CD4-positive, CD25-positive, alpha-beta regulatory T cell (primary cell): Measurements from ENCODE around the gene TREML1. TPM values are rescaled to one million over a fixed set of nuclear protein-coding genes. Genes with fewer than 3 reads are reported as not detected.

Experiments
- ATAC-seq, 2 donors: fragments of 150-1000 bp; cut with Tn5 transposase; one replicate each; pipeline ENCODE4 v1.10.0; 2021; ENCODE audit warnings: low read depth in 2 of 2, moderate number of reproducible peaks in 2 of 2, moderate library complexity in 1 of 2
- DNase-seq, 3 donors: peaks; one replicate each; pipeline versions ENCODE4 v3.0.0 to v3.0.0-alpha.2; 2012 to 2022; ENCODE audit warnings: mixed read lengths in 1 of 3
- H3K27ac ChIP-seq: one replicate; pipeline ENCODE4 v1.7.0; 2013; ENCODE audit warnings: mild to moderate bottlenecking, low read length; ENCODE audit not compliant: insufficient read depth, poor library complexity, severe bottlenecking
- H3K27me3 ChIP-seq: one replicate; pipeline ENCODE4 v1.7.0; 2013; ENCODE audit warnings: low read length; ENCODE audit not compliant: control insufficient read depth, insufficient read depth
- H3K36me3 ChIP-seq: one replicate; pipeline ENCODE4 v1.7.0; 2013; ENCODE audit warnings: mild to moderate bottlenecking, low read length, moderate library complexity; ENCODE audit not compliant: control insufficient read depth, insufficient read depth
- H3K4me1 ChIP-seq: 2 replicates; pipeline ENCODE4 v1.7.0; 2013; ENCODE audit warnings: mild to moderate bottlenecking, low read length; ENCODE audit not compliant: insufficient read depth, control insufficient read depth, poor library complexity, severe bottlenecking
- H3K4me3 ChIP-seq: one replicate; pipeline ENCODE4 v1.7.0; 2013; ENCODE audit warnings: low read depth, mild to moderate bottlenecking, low read length, moderate library complexity
- H3K9me3 ChIP-seq, 2 experiments: 1 replicate in 1 of 2; 2 replicates in 1 of 2; pipeline ENCODE4 v1.7.0; 2013; ENCODE audit warnings: low read length in 2 of 2, mild to moderate bottlenecking in 1 of 2, moderate library complexity in 1 of 2; ENCODE audit not compliant: control insufficient read depth in 2 of 2
- H3K27ac Mint-ChIP-seq, 3 donors: one replicate each; pipeline ENCODE4 v1.8.0; 2020 to 2022; ENCODE audit warnings: mild to moderate bottlenecking in 3 of 3, mixed read lengths in 3 of 3, moderate library complexity in 2 of 3
- H3K27me3 Mint-ChIP-seq: one replicate; pipeline ENCODE4 v1.8.0; 2022; ENCODE audit warnings: mild to moderate bottlenecking, mixed read lengths
- H3K36me3 Mint-ChIP-seq: one replicate; pipeline ENCODE4 v1.8.0; 2020; ENCODE audit warnings: mixed read lengths
- H3K4me1 Mint-ChIP-seq, 4 donors: one replicate each; pipeline ENCODE4 v1.8.0; 2020 to 2022; ENCODE audit warnings: mixed read lengths in 4 of 4, mild to moderate bottlenecking in 1 of 4
- H3K4me3 Mint-ChIP-seq, 4 donors: one replicate each; pipeline ENCODE4 v1.8.0; 2020 to 2022; ENCODE audit warnings: mild to moderate bottlenecking in 4 of 4, mixed read lengths in 4 of 4, moderate library complexity in 3 of 4
- H3K9me3 Mint-ChIP-seq, 7 donors: one replicate each; pipeline ENCODE4 v1.8.0; 2020 to 2022; ENCODE audit warnings: mixed read lengths in 7 of 7, mild to moderate bottlenecking in 3 of 7, moderate library complexity in 2 of 7
- polyA plus RNA-seq, 4 donors: library from polyadenylated mRNA; unstranded; fragments of 300-500 nt; fragmentation: Illumina TruSeq; gene quantifications; one replicate each; pipeline ENCODE4 v1.2.3, GENCODE V29; 2021
- total RNA-seq: library from RNA; stranded (reverse); gene quantifications from one replicate; pipeline ENCODE4 v1.2.3, GENCODE V29; 2022

The TREML1 gene
- total and polyA plus RNA-seq, 5 donors from 2014 or later = 4.8 TPM; not detected in 4

DNA sequence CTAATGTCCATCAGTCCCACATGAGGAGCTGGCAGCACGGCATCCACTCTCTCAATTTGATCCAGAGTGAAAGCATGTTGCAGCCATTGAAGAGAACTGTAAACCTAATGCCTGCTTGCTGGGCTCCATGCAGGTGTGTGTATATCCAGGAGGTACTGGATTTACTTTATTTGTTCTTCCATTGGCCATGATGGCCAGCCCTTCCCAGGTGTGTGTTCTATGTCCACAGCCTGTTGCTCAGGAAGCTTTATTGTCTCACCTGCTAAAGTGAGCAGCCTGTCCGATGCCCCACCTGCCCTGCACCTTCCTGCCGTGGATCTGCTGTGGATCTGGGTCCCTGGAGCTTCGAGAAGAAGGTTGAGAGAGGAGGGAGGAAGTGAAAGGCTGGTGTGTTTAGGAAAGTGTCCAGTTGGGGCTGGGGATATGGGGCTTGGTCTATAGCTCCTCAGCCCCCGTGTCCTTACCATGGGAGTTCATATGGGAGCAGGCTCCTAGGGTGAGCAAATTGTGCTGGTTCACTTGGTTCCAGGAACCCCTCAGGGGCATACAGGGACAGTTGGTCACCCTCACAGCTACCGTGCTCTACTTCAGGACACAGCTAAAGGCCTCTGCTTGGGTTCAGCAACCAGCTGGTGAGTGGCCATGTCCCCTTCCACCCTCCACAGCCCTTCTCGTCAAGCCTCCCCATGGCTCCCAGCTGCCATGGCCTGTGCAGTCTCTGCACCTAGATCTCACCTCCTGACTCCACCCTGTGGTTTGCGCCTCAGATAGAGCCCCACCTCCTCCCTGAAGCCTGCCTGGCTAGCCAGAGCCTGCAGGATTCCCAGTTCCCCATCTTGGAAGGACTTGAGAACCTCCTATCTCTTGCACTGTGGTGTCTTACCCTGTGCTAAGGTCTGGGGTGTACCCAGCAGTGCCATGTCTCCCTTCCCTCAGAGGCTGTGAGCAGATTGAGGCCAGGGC, 34.1 kb upstream of the TREML1 start:
- H3K4me3 Mint-ChIP-seq = no peak overlapping the region
- peaks cover 8% of the 10 kb centered on the region for H3K27me3 Mint-ChIP-seq
- Histone ChIP-seq H3K4me3 (no peak overlapping the region), H3K36me3 (no peaks in the 10 kb centered on the region), H3K4me1 (no peaks in the 10 kb centered on the region), H3K27ac (no peak overlapping the region), H3K9me3 (peaks cover 2 to 12% of the 10 kb centered on the region in 2 experiments), H3K27me3 (no peaks in the 10 kb centered on the region)
- ATAC-seq (no peak), DNase-seq (no peak)
- H3K9me3 Mint-ChIP-seq = peaks cover 0 to 8% (median 0%) of the 10 kb centered on the region in 7 donors
- H3K27ac Mint-ChIP-seq = peak overlapping the region in 2 of 3 donors; percentile 36 to 76
- peaks cover 0 to 33% (median 14%) of the 10 kb centered on the region in 4 donors for H3K4me1 Mint-ChIP-seq
- no peaks in the 10 kb centered on the region for H3K36me3 Mint-ChIP-seq

DNA sequence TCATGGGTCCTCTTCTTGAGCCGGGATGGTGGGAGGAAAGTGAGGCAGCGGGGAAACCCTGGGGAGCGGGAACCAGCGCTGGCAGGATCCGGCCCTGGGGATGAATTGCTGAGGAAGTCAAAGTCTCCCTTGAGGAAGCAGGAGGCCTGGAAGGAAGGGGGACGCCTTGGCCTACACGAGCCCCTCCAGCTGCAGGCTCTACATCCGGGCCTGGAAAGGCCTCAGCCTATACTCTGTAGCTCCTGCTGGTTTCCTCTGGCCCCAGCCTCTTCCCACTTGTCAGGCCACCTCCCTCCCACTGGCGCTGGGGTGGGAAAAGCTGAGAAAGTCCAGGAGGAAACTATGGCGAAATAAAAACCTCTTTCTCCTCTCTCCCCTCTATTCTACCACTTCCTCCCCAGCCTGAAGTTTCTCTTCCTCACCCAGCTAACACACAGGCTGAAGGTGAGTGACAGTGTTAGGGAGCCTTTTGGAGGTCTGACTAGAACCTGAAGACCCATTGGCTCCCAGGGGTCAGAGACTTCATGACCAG, 31.9 kb upstream of the TREML1 start:
- ATAC-seq = no peak
- Histone ChIP-seq H3K4me3 (no peak overlapping the region), H3K36me3 (no peaks in the 10 kb centered on the region), H3K27me3 (no peaks in the 10 kb centered on the region), H3K27ac (no peak overlapping the region), H3K4me1 (peaks cover 6% of the 10 kb centered on the region), H3K9me3 (peaks cover 2 to 12% of the 10 kb centered on the region in 2 experiments)
- Mint-ChIP-seq H3K4me3 (no peak overlapping the region), H3K4me1 (peaks cover 5 to 31% (median 18%) of the 10 kb centered on the region in 4 donors), H3K27me3 (peaks cover 8% of the 10 kb centered on the region), H3K36me3 (no peaks in the 10 kb centered on the region), H3K27ac (peak overlapping the region in 2 of 3 donors; percentile 36 to 86), H3K9me3 (peaks cover 0 to 8% (median 0%) of the 10 kb centered on the region in 7 donors)
- DNase-seq = no peak

- no peak for ATAC-seq
- peaks cover 1 to 4% of the 10 kb centered on the region in 2 experiments for H3K9me3 ChIP-seq
- no peaks in the 10 kb centered on the region for H3K27me3 ChIP-seq
- no peaks in the 10 kb centered on the region for H3K36me3 ChIP-seq
- H3K4me1 Mint-ChIP-seq = peaks cover 5 to 32% (median 18%) of the 10 kb centered on the region in 4 donors
- H3K4me3 ChIP-seq = no peak overlapping the region
- DNase-seq = no peak
- peaks cover 0 to 5% (median 0%) of the 10 kb centered on the region in 7 donors for H3K9me3 Mint-ChIP-seq
- peak overlapping the region in 1 of 3 donors; percentile 75 for H3K27ac Mint-ChIP-seq
- no peak overlapping the region for H3K4me3 Mint-ChIP-seq
- H3K27me3 Mint-ChIP-seq = peaks cover 8% of the 10 kb centered on the region
- no peak overlapping the region for H3K27ac ChIP-seq
- no peaks in the 10 kb centered on the region for H3K36me3 Mint-ChIP-seq
- peaks cover 6% of the 10 kb centered on the region for H3K4me1 ChIP-seq
Observed at GRCh38 chr6:41184761-41185160, 30.6 kb upstream of the TREML1 start.

DNA sequence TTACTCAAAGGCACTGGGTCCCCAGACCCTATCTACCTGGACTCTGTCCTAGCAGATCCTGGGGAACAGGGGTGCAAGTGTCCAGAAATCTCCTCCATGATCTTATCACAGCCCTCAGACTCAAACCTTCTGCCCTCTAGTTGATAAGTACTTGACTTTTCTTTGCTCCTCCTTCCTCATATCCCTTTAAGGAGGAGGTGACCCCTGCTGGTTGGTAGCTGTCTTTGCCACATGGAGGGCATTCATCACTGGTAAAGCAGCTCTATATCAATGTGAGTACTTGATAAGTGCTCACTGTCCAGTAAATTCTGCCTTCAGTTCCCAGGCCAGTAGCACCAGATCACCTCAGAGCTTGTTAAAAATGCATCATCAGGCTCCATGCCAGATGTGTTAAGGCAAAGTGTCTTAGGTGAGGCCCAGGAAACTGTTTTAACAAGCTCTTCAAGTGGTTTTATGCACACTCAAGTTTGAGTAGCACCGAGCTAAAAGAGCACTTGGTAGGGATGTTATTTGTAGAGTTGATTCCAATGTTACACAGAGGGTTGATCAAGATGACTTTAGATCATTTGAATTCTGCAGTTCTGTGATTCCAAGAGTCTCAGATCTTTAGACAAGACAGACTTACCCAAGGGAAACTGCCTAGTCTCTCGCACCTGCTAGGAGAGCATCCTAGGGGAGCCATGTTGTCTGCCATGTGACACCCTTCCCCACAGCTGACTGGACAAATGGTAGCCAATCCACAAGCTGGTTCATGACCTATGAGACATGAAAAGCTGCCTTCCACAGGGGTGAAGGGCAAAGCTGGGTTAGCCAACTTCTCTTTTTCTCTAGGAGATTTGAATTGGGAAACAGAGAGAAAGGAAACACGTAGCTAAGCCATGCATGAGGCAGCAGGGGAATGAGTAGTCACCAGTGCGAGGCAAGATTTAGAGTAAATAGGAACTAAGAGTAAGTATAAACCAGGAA, 28.2 kb upstream of the TREML1 start:
- H3K4me3 ChIP-seq = no peak overlapping the region
- Mint-ChIP-seq H3K4me3 (no peak overlapping the region), H3K27me3 (peaks cover 14% of the 10 kb centered on the region), H3K27ac (peak overlapping the region in 1 of 3 donors; percentile 24), H3K9me3 (no peaks in the 10 kb centered on the region), H3K36me3 (no peaks in the 10 kb centered on the region), H3K4me1 (peaks cover 5 to 23% (median 12%) of the 10 kb centered on the region in 4 donors)
- H3K27me3 ChIP-seq = no peaks in the 10 kb centered on the region
- H3K9me3 ChIP-seq = no peaks in the 10 kb centered on the region
- peak; percentile 85 to 88 for ATAC-seq
- H3K36me3 ChIP-seq = no peaks in the 10 kb centered on the region
- peak; percentile 27 to 83 (median 57) for DNase-seq
- H3K27ac ChIP-seq = no peak overlapping the region
- H3K4me1 ChIP-seq = peaks cover 6% of the 10 kb centered on the region

DNA sequence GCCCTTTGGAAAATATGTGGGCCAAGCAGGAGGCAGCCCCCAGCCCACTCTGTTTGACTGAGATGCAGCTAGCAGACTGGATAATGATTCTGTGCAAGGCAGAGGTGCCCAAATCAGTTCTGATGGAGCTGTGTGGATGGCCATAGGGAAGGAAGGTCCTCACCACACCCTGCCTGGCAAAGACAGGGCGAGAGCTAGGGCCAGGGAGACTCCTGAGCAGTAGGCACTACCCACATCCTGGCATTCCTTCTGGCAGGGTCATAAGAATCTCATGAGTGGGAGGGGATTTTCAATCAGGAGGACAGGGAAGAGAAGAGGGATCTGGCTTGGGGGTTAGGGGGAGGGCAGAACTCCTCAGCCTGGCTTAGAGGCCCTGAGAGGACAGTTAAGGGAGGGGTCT, 27.4 kb upstream of the TREML1 start:
- Histone ChIP-seq H3K27ac (no peak overlapping the region), H3K27me3 (peaks cover 3% of the 10 kb centered on the region), H3K9me3 (no peaks in the 10 kb centered on the region), H3K4me1 (peaks cover 6% of the 10 kb centered on the region), H3K4me3 (no peak overlapping the region), H3K36me3 (no peaks in the 10 kb centered on the region)
- no peaks in the 10 kb centered on the region for H3K9me3 Mint-ChIP-seq
- H3K4me3 Mint-ChIP-seq = no peak overlapping the region
- peak overlapping the region in 1 of 3 donors; percentile 24 for H3K27ac Mint-ChIP-seq
- DNase-seq (no peak), ATAC-seq (no peak)
- peaks cover 7% of the 10 kb centered on the region for H3K27me3 Mint-ChIP-seq
- H3K4me1 Mint-ChIP-seq = peaks cover 5 to 23% (median 8%) of the 10 kb centered on the region in 4 donors
- no peaks in the 10 kb centered on the region for H3K36me3 Mint-ChIP-seq

DNA sequence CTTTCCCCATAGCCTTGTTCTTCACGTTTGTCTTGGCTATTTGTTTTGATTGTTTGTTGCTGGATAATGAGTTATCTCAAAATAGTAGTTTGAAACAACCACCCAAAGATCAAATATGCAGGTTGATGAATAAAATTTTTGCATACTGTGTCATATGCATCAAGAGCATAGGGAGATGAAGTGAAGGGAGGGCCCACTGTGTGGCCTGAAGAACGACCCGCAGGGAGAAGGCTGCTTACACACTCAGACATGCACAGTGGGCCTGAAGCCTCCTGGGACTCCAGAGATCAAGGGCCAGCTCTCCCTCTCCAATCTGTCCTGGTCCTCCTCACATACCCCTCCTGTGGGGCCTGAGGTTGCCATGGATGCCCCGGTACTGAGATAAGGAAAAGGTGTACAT, 25.0 kb upstream of the TREML1 start:
- no peaks in the 10 kb centered on the region for H3K9me3 ChIP-seq
- Mint-ChIP-seq H3K4me1 (peaks cover 5 to 14% (median 7%) of the 10 kb centered on the region in 4 donors), H3K27ac (no peak overlapping the region), H3K36me3 (no peaks in the 10 kb centered on the region), H3K4me3 (no peak overlapping the region), H3K27me3 (peaks cover 7% of the 10 kb centered on the region), H3K9me3 (no peaks in the 10 kb centered on the region)
- DNase-seq (no peak), ATAC-seq (no peak)
- H3K4me1 ChIP-seq = peaks cover 6% of the 10 kb centered on the region
- H3K27ac ChIP-seq = no peak overlapping the region
- H3K36me3 ChIP-seq = no peaks in the 10 kb centered on the region
- H3K27me3 ChIP-seq = peaks cover 4% of the 10 kb centered on the region
- H3K4me3 ChIP-seq = no peak overlapping the region

GRCh38 chr6:41177695-41178094, 23.5 kb upstream of the TREML1 start:
- ATAC-seq = no peak
- Mint-ChIP-seq H3K36me3 (no peaks in the 10 kb centered on the region), H3K27me3 (peaks cover 7% of the 10 kb centered on the region), H3K27ac (no peak overlapping the region), H3K4me3 (no peak overlapping the region), H3K4me1 (peaks cover 5 to 14% (median 7%) of the 10 kb centered on the region in 4 donors), H3K9me3 (no peaks in the 10 kb centered on the region)
- Histone ChIP-seq H3K36me3 (no peaks in the 10 kb centered on the region), H3K4me1 (peaks cover 6% of the 10 kb centered on the region), H3K27ac (no peak overlapping the region), H3K27me3 (peaks cover 4% of the 10 kb centered on the region), H3K9me3 (no peaks in the 10 kb centered on the region), H3K4me3 (no peak overlapping the region)
- DNase-seq = no peak
